ENCODE data around the gene ACTA2.
"Not testable (repeated sequence)": the region's sequence is repeated elsewhere in the genome, so short reads cannot be mapped to it uniquely, and the experiment has no call there.

Gene ACTA2

GRCh38 chr10:88949912-88950837 lies 2.4 kb downstream of the ACTA2 start:
- DNase-seq (ENCODE audit: low spot score), result no peak

- no peak for DNase-seq (ENCODE audit: low spot score)
Measured at GRCh38 chr10:88949051-88949450, 3.5 kb downstream of the ACTA2 start.

- no peak for DNase-seq (ENCODE audit: low spot score)
Measured at GRCh38 chr10:88946965-88947590, 5.5 kb downstream of the ACTA2 start.

- no peak for DNase-seq (ENCODE audit: low spot score)
Measured at GRCh38 chr10:88946200-88946599, 6.4 kb downstream of the ACTA2 start.

GRCh38 chr10:88944813-88945212 lies 7.8 kb downstream of the ACTA2 start:
- DNase-seq (ENCODE audit: low spot score), result no peak

GRCh38 chr10:88943778-88944177 lies 8.8 kb downstream of the ACTA2 start:
- DNase-seq (ENCODE audit: low spot score), result no peak

- DNase-seq (ENCODE audit: low spot score), result no peak
Measured at GRCh38 chr10:88941026-88941425, 11.5 kb downstream of the ACTA2 start.

GRCh38 chr10:88938938-88939337 lies 13.6 kb downstream of the ACTA2 start:
- DNase-seq (ENCODE audit: low spot score), result no peak

GRCh38 chr10:88938039-88938438 lies 14.5 kb downstream of the ACTA2 start:
- DNase-seq (ENCODE audit: low spot score), result no peak

GRCh38 chr10:88936656-88937055 lies 15.9 kb downstream of the ACTA2 start:
- no peak for DNase-seq (ENCODE audit: low spot score)

GRCh38 chr10:88934900-88935672 lies 17.5 kb downstream of the ACTA2 start:
- DNase-seq (ENCODE audit: low spot score), result peak; percentile 60

- DNase-seq (ENCODE audit: low spot score), result no peak
Measured at GRCh38 chr10:88933564-88933963, 19.0 kb downstream of the ACTA2 start.

GRCh38 chr10:88932539-88933256 lies 19.9 kb downstream of the ACTA2 start:
- DNase-seq (ENCODE audit: low spot score), result peak; percentile 65

GRCh38 chr10:88932029-88932428 lies 20.5 kb downstream of the ACTA2 start:
- not testable (repeated sequence) for DNase-seq (ENCODE audit: low spot score)

- DNase-seq (ENCODE audit: low spot score), result no peak
Measured at GRCh38 chr10:88931548-88931947, 21.0 kb downstream of the ACTA2 start.

- no peak for DNase-seq (ENCODE audit: low spot score)
Measured at GRCh38 chr10:88928254-88928653, 24.3 kb downstream of the ACTA2 start.

GRCh38 chr10:88927416-88927690 lies 25.2 kb downstream of the ACTA2 start:
- no peak for DNase-seq (ENCODE audit: low spot score)

- no peak for DNase-seq (ENCODE audit: low spot score)
Measured at GRCh38 chr10:88926566-88927415, 25.8 kb downstream of the ACTA2 start.

GRCh38 chr10:88923520-88923919 lies 29.1 kb downstream of the ACTA2 start:
- DNase-seq (ENCODE audit: low spot score), result no peak

GRCh38 chr10:88922041-88922440 lies 30.5 kb downstream of the ACTA2 start:
- no peak for DNase-seq (ENCODE audit: low spot score)

GRCh38 chr10:88920986-88921593 lies 31.5 kb downstream of the ACTA2 start:
- no peak for DNase-seq (ENCODE audit: low spot score)

Data from kidney capillary endothelial cell (primary cell).